WTC11 (cell line): ENCODE measurements around the gene CABP2. TPM values are rescaled to one million over a fixed set of nuclear protein-coding genes. Genes with fewer than 3 reads are reported as not detected.
A peak's percentile ranks its signal among the peaks of the same experiment; 100 is the strongest.

ENCODE experiments used
- ATF1 ChIP-seq: sonication (generic); formaldehyde crosslinking; IDR thresholded peaks from 2 replicates; pipeline ENCODE4 v1.8.1; 2023; ENCODE audit warnings: mild to moderate bottlenecking, moderate library complexity, missing genetic modification reagents
- CBFB ChIP-seq: sonication (generic); formaldehyde crosslinking; IDR thresholded peaks from 2 replicates; pipeline ENCODE4 v1.8.1; 2022; ENCODE audit warnings: mild to moderate bottlenecking, low read depth, missing genetic modification reagents
- ELF4 ChIP-seq: sonication (generic); formaldehyde crosslinking; IDR thresholded peaks from 2 replicates; pipeline ENCODE4 v1.8.1; 2022; ENCODE audit warnings: low read depth, mild to moderate bottlenecking, moderate library complexity, missing genetic modification reagents
- ESRRA ChIP-seq: sonication (generic); formaldehyde crosslinking; IDR thresholded peaks from 2 replicates; pipeline ENCODE4 v1.8.1; 2022; ENCODE audit warnings: mild to moderate bottlenecking, missing genetic modification reagents, borderline replicate concordance
- ETV6 ChIP-seq: sonication (generic); formaldehyde crosslinking; IDR thresholded peaks from 2 replicates; pipeline ENCODE4 v1.8.1; 2022; ENCODE audit warnings: mild to moderate bottlenecking, missing genetic modification reagents
- FOXP1 ChIP-seq: sonication (generic); formaldehyde crosslinking; IDR thresholded peaks from 2 replicates; pipeline ENCODE4 v1.8.0; 2022; ENCODE audit warnings: missing genetic modification reagents, mild to moderate bottlenecking, moderate library complexity, borderline replicate concordance
- KAT7 ChIP-seq: sonication (generic); formaldehyde crosslinking; IDR thresholded peaks from 2 replicates; pipeline ENCODE4 v1.8.1; 2023; ENCODE audit warnings: missing genetic modification reagents, mild to moderate bottlenecking, borderline replicate concordance
- MXD4 ChIP-seq: fragments of 250-450 bp; sonication (Bioruptor Pico); IDR thresholded peaks from 2 replicates; pipeline ENCODE4 v1.8.0; 2021; ENCODE audit warnings: mild to moderate bottlenecking, moderate library complexity, borderline replicate concordance
- MYBL2 ChIP-seq: sonication (generic); formaldehyde crosslinking; IDR thresholded peaks from 2 replicates; pipeline ENCODE4 v1.8.1; 2023; ENCODE audit warnings: mild to moderate bottlenecking, moderate library complexity, missing genetic modification reagents
- NFE2L1 ChIP-seq: sonication (generic); formaldehyde crosslinking; IDR thresholded peaks from 2 replicates; pipeline ENCODE4 v1.8.1; 2023; ENCODE audit warnings: missing genetic modification reagents
- NFYB ChIP-seq: sonication (generic); formaldehyde crosslinking; conservative IDR thresholded peaks from 2 replicates; pipeline ENCODE4 v1.8.0; 2022; ENCODE audit warnings: low read depth, missing genetic modification reagents
- PRRX2 ChIP-seq: fragments of 250-450 bp; sonication (Bioruptor Pico); IDR thresholded peaks from 2 replicates; pipeline ENCODE4 v1.8.0; 2021; ENCODE audit warnings: mild to moderate bottlenecking
- RELA ChIP-seq: sonication (generic); formaldehyde crosslinking; IDR thresholded peaks from 2 replicates; pipeline ENCODE4 v1.8.1; 2022; ENCODE audit warnings: missing genetic modification reagents, mild to moderate bottlenecking, borderline replicate concordance
- RORB ChIP-seq: fragments of 250-450 bp; sonication (Bioruptor Pico); IDR thresholded peaks from 2 replicates; pipeline ENCODE4 v1.9.0; 2021; ENCODE audit warnings: mild to moderate bottlenecking
- SMAD3 ChIP-seq: sonication (generic); formaldehyde crosslinking; IDR thresholded peaks from 2 replicates; pipeline ENCODE4 v1.8.0; 2022; ENCODE audit warnings: missing genetic modification reagents, mild to moderate bottlenecking, borderline replicate concordance
- TCF7 ChIP-seq: sonication (generic); formaldehyde crosslinking; IDR thresholded peaks from 2 replicates; pipeline ENCODE4 v1.8.0; 2022; ENCODE audit warnings: mild to moderate bottlenecking, low read depth, missing genetic modification reagents, moderate library complexity
- TEAD1 ChIP-seq: sonication (generic); formaldehyde crosslinking; IDR thresholded peaks from 2 replicates; pipeline ENCODE4 v1.8.0; 2022; ENCODE audit warnings: mild to moderate bottlenecking, missing genetic modification reagents
- TEAD4 ChIP-seq: sonication (generic); formaldehyde crosslinking; IDR thresholded peaks from 2 replicates; pipeline ENCODE4 v1.8.0; 2022; ENCODE audit warnings: mild to moderate bottlenecking, missing genetic modification reagents
- TP53 ChIP-seq: sonication (generic); formaldehyde crosslinking; IDR thresholded peaks from 2 replicates; pipeline ENCODE4 v1.8.1; 2023; ENCODE audit warnings: mild to moderate bottlenecking, missing genetic modification reagents
- ZNF121 ChIP-seq: sonication (generic); formaldehyde crosslinking; IDR thresholded peaks from 2 replicates; pipeline ENCODE4 v1.8.0; 2023; ENCODE audit warnings: missing genetic modification reagents
- ZNF416 ChIP-seq: fragments of 250-450 bp; sonication (Bioruptor Pico); IDR thresholded peaks from 2 replicates; pipeline ENCODE4 v1.9.0; 2021; ENCODE audit warnings: mild to moderate bottlenecking, inconsistent platforms
- total RNA-seq: library from RNA; stranded (reverse); gene quantifications from 3 replicates; pipeline ENCODE4 v1.2.3, GENCODE V29; 2021
- TF ChIP-seq, protein P1 (sequence below): sonication (generic); formaldehyde crosslinking; IDR thresholded peaks from 2 replicates; pipeline ENCODE4 v1.8.1; 2022; ENCODE audit warnings: missing genetic modification reagents, borderline replicate concordance
- TF ChIP-seq, protein P2 (sequence below): sonication (generic); formaldehyde crosslinking; IDR thresholded peaks from 2 replicates; pipeline ENCODE4 v1.8.0; 2023; ENCODE audit warnings: mild to moderate bottlenecking, missing genetic modification reagents
- TF ChIP-seq, protein P3 (sequence below): sonication (generic); formaldehyde crosslinking; conservative IDR thresholded peaks from 2 replicates; pipeline ENCODE4 v1.8.1; 2022; ENCODE audit warnings: mild to moderate bottlenecking, missing genetic modification reagents
- TF ChIP-seq, protein P4 (sequence below): sonication (generic); formaldehyde crosslinking; IDR thresholded peaks from 2 replicates; pipeline ENCODE4 v1.8.0; 2022; ENCODE audit warnings: mild to moderate bottlenecking, missing genetic modification reagents
- TF ChIP-seq, protein P5 (sequence below): sonication (generic); formaldehyde crosslinking; IDR thresholded peaks from 2 replicates; pipeline ENCODE4 v1.8.1; 2022; ENCODE audit warnings: low read depth, mild to moderate bottlenecking, moderate library complexity, missing genetic modification reagents, borderline replicate concordance
- TF ChIP-seq, protein P6 (sequence below): sonication (generic); formaldehyde crosslinking; conservative IDR thresholded peaks from 2 replicates; pipeline ENCODE4 v1.8.1; 2023; ENCODE audit warnings: mild to moderate bottlenecking, low read depth, missing genetic modification reagents, moderate library complexity

CABP2 gene
- total RNA-seq, 1 experiment from 2014 or later: not detected

DNA sequence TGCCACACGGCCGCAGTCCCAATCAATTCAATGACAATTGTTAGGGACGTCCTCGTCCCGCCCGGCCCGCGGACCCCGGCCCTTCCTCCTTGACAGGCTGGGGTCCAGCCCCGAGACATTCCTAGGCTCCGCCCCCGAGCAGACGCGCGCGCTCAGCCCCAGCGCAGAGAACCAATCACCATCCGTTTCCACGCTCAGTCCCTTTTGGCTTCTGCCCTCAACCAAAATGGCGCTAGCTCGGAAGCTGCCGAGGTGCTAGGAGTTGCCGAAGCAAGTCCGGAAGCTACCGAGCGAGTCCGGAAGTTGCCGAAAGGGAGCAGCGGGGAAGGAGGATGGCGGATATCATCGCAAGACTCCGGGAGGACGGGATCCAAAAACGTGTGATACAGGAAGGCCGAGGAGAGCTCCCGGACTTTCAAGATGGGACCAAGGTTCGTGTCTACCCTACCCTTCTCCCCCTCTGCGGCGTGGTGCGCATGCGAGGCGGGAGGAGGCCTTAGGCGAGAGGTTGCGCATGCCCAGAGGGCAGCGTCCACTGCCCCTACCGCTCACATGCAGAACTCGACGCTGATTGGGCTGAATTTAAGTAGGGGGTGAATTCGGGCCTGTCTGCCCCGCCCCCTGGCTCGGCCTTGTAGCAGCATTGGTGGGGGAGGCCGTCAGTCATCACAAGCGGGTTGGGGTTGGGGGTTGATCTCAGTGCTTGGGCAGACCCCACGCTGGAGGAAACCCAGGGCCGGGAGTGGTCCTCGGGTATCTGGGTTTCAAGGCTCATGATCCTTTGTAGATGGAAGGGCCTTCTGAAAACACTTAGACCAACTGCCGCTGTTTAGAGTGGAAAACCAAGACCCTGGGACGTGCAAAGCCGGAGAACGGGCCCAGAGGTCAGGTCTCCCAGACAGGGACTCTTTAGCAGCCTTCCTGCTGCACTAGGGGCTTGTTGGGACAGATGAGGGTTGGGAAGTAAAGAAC is 40.1 kb downstream of the CABP2 start, which contains the start of gene AIP (continued):
- TF ChIP-seq MXD4 (no peak), CBFB (CRISPR knock-in tag) (no peak), MYBL2 (peak; percentile 94), RELA (peak; percentile 95), FOXP1 (CRISPR knock-in tag) (peak; percentile 98), RORB (CRISPR knock-in tag) (no peak), ESRRA (peak; percentile 92; the same call in 1 of the 2 replicates), SMAD3 (CRISPR knock-in tag) (peak; percentile 98), NFE2L1 (CRISPR knock-in tag) (peak; percentile 99), ETV6 (CRISPR knock-in tag) (peak; percentile 99), TEAD4 (CRISPR knock-in tag) (peak; percentile 91), TCF7 (peak; percentile 86; the same call in 1 of the 2 replicates), KAT7 (no peak), ZNF416 (CRISPR knock-in tag) (no peak), ELF4 (CRISPR knock-in tag) (0 out of 2 replicates have a peak, but pooled peaks have one; percentile 81), TP53 (peak; percentile 96), ATF1 (CRISPR knock-in tag) (peak; percentile 93), NFYB (peak; percentile 94), TEAD1 (CRISPR knock-in tag) (peak; percentile 99), PRRX2 (CRISPR knock-in tag) (no peak), ZNF121 (CRISPR knock-in tag) (peak; percentile 81)
- TF ChIP-seq, protein P1, sequence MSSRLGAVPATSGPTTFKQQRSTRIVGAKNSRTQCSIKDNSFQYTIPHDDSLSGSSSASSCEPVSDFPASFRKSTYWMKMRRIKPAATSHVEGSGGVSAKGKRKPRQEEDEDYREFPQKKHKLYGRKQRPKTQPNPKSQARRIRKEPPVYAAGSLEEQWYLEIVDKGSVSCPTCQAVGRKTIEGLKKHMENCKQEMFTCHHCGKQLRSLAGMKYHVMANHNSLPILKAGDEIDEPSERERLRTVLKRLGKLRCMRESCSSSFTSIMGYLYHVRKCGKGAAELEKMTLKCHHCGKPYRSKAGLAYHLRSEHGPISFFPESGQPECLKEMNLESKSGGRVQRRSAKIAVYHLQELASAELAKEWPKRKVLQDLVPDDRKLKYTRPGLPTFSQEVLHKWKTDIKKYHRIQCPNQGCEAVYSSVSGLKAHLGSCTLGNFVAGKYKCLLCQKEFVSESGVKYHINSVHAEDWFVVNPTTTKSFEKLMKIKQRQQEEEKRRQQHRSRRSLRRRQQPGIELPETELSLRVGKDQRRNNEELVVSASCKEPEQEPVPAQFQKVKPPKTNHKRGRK (CRISPR knock-in tag): no peak
- TF ChIP-seq, protein P2, sequence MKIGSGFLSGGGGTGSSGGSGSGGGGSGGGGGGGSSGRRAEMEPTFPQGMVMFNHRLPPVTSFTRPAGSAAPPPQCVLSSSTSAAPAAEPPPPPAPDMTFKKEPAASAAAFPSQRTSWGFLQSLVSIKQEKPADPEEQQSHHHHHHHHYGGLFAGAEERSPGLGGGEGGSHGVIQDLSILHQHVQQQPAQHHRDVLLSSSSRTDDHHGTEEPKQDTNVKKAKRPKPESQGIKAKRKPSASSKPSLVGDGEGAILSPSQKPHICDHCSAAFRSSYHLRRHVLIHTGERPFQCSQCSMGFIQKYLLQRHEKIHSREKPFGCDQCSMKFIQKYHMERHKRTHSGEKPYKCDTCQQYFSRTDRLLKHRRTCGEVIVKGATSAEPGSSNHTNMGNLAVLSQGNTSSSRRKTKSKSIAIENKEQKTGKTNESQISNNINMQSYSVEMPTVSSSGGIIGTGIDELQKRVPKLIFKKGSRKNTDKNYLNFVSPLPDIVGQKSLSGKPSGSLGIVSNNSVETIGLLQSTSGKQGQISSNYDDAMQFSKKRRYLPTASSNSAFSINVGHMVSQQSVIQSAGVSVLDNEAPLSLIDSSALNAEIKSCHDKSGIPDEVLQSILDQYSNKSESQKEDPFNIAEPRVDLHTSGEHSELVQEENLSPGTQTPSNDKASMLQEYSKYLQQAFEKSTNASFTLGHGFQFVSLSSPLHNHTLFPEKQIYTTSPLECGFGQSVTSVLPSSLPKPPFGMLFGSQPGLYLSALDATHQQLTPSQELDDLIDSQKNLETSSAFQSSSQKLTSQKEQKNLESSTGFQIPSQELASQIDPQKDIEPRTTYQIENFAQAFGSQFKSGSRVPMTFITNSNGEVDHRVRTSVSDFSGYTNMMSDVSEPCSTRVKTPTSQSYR (CRISPR knock-in tag): peak; percentile 97
- TF ChIP-seq, protein P3, sequence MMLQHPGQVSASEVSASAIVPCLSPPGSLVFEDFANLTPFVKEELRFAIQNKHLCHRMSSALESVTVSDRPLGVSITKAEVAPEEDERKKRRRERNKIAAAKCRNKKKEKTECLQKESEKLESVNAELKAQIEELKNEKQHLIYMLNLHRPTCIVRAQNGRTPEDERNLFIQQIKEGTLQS (CRISPR knock-in tag): peak; percentile 91
- TF ChIP-seq, protein P4, sequence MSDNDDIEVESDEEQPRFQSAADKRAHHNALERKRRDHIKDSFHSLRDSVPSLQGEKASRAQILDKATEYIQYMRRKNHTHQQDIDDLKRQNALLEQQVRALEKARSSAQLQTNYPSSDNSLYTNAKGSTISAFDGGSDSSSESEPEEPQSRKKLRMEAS (CRISPR knock-in tag): peak; percentile 100
- TF ChIP-seq, protein P5, sequence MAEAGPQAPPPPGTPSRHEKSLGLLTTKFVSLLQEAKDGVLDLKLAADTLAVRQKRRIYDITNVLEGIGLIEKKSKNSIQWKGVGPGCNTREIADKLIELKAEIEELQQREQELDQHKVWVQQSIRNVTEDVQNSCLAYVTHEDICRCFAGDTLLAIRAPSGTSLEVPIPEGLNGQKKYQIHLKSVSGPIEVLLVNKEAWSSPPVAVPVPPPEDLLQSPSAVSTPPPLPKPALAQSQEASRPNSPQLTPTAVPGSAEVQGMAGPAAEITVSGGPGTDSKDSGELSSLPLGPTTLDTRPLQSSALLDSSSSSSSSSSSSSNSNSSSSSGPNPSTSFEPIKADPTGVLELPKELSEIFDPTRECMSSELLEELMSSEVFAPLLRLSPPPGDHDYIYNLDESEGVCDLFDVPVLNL (CRISPR knock-in tag): no peak
- TF ChIP-seq, protein P6, sequence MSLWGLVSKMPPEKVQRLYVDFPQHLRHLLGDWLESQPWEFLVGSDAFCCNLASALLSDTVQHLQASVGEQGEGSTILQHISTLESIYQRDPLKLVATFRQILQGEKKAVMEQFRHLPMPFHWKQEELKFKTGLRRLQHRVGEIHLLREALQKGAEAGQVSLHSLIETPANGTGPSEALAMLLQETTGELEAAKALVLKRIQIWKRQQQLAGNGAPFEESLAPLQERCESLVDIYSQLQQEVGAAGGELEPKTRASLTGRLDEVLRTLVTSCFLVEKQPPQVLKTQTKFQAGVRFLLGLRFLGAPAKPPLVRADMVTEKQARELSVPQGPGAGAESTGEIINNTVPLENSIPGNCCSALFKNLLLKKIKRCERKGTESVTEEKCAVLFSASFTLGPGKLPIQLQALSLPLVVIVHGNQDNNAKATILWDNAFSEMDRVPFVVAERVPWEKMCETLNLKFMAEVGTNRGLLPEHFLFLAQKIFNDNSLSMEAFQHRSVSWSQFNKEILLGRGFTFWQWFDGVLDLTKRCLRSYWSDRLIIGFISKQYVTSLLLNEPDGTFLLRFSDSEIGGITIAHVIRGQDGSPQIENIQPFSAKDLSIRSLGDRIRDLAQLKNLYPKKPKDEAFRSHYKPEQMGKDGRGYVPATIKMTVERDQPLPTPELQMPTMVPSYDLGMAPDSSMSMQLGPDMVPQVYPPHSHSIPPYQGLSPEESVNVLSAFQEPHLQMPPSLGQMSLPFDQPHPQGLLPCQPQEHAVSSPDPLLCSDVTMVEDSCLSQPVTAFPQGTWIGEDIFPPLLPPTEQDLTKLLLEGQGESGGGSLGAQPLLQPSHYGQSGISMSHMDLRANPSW (CRISPR knock-in tag): 0 out of 2 replicates have a peak, but pooled peaks have one; percentile 59
